GM18951 (cell line): ENCODE measurements around the gene GAS2L3.
"Not testable (repeated sequence)": the region's sequence is repeated elsewhere in the genome, so short reads cannot be mapped to it uniquely, and the experiment has no call there.

Experiments used
- POLR2A ChIP-seq: IDR thresholded peaks from 4 replicates; pipeline ENCODE4 v1.6.1; 2011; ENCODE audit warnings: mild to moderate bottlenecking; ENCODE audit not compliant: insufficient read length, insufficient read depth; ENCODE audit errors: extremely low read depth
- in situ Hi-C: fragments of 300-500 bp; cut with MboI; formaldehyde crosslinking; loops from one replicate; pipeline ENCODE4 v1.12.0; 2022; ENCODE audit warnings: low sequenced_read_pairs, mixed read lengths, inconsistent platforms; ENCODE audit not compliant: unreplicated experiment

GAS2L3 gene

DNA sequence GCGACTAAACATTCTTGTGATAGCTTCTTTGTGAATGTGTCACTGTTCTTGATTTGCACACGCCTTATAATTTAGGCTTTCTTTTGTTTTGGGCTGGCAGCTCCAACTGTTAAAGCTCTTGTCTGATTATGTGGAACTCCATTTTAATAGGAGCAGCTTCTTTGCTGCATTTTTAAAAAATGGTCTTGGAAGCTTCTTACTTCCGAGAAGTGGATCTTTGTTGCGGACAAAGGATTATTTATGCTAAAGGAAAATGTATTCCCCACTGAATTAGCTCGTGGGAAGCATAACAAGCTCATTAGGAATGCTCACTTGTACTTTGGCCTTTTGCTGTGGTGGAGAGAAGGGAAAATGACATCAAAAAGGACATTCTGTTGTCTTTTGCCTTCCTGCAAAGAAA, 20.0 kb downstream of the GAS2L3 start:
- in situ Hi-C loops = no loop called here
- no peak for TF ChIP-seq POLR2A

DNA sequence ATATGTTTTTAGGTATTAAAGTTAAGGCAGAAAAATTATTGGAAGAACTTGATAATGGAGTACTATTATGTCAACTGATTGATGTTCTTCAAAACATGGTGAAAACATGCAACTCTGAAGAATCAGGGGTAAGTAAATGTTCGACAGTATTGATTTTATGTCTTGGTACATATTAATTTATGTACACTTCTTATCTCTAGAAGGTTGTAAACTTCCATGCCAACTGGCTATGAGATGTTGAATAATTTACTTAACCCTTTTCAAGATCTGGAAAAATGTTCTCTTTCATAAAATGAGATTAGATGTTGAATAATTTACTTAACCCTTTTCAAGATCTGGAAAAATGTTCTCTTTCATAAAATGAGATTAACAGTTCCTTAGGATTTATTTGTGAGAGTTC, 28.1 kb downstream of the GAS2L3 start:
- no peak for TF ChIP-seq POLR2A
- in situ Hi-C loops = no loop called here

DNA sequence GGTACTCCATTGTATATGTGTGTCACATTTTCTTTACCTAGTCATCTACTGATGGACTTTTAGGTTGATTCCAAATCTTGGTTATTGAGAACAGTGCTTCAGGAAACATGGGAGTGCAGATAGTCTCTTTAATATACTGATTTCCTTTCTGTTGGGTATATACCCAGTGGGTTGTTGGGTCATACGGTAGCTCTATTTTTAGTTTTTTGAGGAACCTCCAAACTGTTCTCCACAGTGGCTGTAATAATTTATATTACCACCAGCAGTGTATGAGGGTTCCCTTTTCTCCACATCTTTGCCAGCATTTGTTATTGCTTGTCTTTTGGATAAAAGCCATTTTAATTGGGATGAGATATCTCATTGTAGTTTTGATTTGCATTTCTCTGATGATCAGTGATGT, 29.5 kb downstream of the GAS2L3 start:
- in situ Hi-C loops = not testable (repeated sequence)

DNA sequence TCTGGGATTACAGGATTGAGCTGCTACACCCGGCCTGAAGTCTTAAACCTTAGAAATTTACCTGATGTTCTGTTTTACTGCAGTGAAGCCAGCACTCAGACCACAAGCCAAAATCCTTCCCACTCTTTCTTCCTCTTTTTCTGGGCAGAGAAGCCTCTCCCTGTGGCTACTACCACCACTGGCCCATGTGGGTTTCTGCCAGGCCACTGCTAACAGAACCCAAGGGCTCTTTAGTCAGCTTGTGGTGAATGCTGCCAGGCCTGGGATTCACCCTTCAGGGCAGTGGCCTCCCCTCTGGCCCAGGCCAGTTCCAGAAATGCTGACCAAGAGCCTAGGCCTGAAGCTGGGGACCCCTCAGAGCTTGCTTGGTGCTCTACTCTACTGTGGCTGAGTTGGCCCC, 35.3 kb downstream of the GAS2L3 start:
- no peak for TF ChIP-seq POLR2A
- in situ Hi-C loops = no loop called here

DNA sequence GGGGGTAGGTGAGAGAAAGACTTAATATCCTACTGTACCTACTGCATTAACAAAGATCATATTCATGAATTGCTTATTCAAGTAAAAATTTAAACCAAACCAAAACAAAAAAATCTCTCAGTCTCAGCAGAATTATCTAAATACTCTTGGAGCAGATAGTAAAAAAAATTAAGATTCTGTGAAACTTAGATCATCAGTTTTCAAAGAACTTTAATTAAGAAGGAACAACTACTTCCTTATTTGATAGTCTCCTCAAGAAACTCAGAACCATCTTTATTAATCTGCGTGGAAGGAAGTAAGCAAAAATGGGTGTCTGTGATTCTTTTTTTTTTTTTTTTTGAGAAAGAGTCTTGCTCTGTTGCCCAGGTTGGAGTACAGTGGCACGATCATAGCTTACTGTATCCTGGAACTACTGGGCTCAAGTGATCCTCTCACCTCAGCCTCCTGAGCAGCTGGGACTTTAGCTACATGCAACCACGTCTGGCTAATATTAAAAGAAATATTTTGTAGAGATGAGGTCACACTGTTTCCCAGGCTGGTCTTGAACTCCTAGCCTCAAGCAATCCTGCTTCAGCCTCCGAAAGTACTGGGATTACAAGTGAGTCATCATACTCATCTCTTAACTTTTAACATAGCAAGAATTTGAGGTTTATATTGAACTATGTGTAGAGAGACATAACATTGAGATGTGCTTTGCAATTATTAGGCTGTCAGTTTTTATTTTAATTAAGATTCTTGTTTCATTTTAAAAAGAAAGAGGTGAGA, 37.4 kb downstream of the GAS2L3 start:
- no peak for TF ChIP-seq POLR2A
- in situ Hi-C loops = no loop called here

DNA sequence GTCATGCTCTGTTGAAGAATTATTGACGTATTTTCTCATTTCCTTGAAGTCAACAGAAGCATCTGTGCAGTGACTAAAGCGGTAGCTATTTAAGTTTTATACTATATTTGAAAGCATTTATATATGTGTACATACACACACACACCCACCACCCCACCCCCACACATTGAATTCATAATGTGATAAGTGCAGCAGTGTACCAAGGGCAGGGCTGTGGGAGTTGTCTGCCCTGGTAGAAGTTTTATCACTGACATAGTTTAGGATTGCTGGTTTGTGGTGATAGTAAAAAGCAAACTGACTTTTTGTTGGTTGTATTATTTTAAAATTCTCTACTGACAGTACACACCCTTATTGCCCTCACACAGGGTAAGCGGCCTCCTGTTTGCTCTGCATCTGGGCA, 39.1 kb downstream of the GAS2L3 start:
- no peak for TF ChIP-seq POLR2A
- in situ Hi-C loops = no loop called here

DNA sequence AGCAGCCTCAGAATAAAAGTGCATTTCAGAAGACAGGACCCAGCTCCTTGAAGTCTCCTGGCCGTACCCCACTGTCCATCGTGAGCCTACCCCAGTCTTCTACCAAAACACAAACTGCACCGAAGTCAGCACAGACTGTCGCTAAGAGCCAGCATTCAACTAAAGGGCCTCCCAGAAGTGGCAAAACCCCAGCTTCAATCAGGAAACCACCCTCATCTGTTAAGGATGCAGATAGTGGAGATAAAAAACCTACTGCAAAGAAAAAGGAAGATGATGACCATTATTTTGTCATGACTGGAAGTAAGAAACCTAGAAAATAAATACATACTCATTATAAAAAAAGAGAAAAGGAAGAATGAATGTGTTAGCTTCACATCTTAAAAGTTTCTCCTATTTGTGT, 51.1 kb downstream of the GAS2L3 start:
- no peak for TF ChIP-seq POLR2A
- in situ Hi-C loops = no loop called here

DNA sequence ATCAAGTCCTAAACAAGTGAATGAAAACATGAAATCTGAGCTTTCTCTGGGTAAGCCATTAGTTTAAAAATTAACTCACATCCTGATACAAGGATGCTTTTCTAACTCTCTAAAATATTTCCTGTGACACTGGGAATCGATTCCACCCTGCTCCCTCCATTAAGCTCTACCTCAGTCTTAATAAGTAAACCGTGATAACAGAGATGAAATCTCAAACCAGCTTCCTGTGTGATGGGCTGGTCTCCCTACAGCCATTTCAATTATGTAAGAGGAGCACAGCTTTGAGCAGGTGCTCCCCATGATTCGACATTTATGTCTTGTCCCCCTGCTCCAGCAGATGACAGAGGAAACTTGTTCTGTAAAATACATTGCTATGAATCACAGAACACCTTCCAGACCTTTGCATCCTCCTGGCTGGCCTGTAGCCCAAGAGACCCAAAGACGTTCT, 59.0 kb downstream of the GAS2L3 start:
- TF ChIP-seq POLR2A = no peak

DNA sequence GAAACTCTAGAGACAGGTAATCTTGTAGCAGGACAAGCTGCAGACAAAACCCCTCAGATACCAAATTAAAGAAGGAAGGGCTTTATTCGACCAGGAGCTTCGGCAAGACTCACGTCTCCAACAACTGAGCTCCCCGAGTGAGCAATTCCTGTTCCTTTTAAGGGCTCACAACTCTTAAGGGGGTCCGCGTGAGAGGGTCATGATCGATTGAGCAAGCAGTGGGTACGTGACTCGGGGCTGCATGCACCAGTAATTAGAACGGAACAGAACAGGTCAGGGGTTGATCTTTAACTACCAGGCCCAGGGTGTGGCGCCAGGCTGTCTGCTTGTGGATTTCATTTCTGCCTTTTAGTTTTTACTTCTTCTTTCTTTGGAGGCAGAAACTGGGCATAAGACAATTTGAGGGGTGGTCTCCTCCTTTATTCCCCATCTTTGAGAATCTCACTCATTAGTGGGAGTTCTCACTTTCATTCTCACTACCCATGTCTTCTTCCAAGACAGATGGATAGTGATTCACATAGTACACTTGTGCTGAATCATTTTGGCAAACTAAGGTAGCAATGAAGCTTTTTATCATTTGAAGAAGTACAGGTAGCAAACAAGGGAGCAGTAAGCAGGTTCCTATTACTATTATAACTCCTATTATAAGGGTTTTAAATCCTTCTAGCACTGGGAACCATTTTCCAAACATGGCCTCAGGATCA, 59.8 kb downstream of the GAS2L3 start:
- in situ Hi-C loops = not testable (repeated sequence)

More for the DNA sequence above, 59.0 kb downstream of the GAS2L3 start:
- in situ Hi-C loops = no loop called here

DNA sequence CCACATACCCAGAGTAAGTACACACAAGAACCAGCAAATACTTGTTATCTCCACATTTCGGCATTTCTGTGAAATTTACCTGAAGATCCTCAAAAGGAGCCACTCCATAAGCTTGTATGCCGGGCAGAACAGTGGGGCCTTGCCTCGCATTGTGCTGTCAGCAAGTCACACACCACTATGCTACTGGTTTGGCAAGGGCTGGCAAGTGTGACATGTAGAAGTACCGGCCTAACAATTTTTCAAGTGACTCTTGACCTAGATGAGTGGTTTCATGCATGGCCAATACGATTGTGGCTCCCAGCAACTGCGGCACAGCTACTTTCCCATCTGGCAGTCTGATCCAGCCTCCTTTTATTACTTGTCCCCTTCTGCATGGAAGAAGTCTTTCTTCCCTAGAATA, 69.8 kb downstream of the GAS2L3 start:
- in situ Hi-C loops = no loop called here
- no peak for TF ChIP-seq POLR2A

DNA sequence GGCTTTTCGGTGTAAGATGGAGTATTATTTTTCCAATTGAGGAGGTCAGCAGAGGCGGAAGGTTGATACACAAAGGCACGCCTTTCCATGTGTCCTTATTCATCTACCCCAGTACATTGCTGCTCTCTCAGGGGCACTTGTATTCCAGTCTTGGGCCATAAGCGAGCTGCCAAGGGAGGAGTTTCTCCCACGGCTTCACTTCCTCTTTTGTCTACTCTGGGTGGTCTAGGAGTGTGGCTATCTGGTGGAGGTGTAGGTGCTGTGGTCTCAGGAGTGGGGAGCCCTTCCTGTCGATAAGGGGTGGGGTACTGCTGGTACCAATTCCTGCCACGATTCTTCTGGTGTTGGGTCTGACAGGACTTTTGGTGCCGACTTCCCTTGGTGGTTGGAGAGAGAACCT, 73.4 kb downstream of the GAS2L3 start:
- in situ Hi-C loops = no loop called here
- TF ChIP-seq POLR2A = no peak

DNA sequence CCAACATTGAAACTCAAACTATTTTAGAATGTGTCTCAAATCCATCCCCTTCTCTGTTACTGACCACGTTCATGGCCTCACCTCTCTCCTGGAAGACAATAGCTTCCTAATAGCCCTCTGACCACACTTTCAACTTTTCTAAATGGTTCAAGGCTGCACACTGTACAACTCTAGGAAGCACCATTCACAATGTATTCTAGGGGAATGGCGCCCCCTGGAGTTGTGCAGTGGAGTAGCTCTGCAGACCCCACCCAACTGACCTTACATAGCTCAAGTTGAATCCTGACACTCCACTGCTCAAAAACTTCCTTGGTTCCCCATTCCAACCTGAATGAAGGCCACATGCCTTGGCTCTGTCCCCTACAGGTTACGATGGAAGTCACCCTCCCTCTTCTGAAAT, 77.6 kb downstream of the GAS2L3 start:
- in situ Hi-C loops = no loop called here
- no peak for TF ChIP-seq POLR2A

DNA sequence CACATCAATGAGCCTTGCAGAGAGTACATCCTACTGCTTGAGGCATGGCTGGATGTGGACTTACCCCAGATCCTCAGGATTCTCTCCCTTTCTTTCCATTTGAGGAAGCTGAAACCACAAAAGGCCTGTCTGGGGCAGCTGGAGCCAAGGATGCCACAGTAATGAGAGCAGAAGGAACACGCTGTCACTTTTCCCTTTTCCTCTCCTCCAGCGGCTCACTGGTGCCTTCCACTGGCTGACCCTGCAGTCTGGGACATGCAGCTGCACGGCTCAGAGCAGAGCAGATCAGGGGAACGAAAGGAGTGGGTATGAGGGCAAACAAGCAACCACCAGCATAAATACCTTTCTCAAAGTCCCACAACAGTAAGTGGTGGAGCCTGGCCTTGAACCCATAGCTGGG, 78.2 kb downstream of the GAS2L3 start:
- no peak for TF ChIP-seq POLR2A
- in situ Hi-C loops = no loop called here

DNA sequence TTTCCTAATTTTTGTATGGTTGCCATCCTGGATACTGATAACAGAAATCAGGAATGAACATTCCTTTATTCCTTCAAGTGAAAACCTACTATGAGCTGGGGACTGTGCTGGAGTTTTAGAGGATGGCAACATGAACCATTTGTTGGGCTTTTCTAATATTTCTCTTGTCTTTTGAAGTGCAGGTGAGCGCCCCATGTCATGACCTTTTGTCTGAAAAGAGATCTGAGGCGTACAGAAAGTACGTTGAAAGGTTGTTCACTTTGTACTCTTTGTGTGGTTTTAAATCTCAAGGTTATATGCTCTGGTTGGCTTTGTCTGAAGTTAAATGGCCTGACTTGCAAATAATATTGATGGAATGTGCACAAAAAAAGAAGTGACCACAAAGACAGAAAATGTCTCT, 79.0 kb downstream of the GAS2L3 start:
- no peak for TF ChIP-seq POLR2A
- in situ Hi-C loops = no loop called here
